HG03064 (cell line): ENCODE measurements around the gene RITA1.

ENCODE experiments used
- ATAC-seq: cut with Tn5 transposase; IDR thresholded peaks from one replicate; pipeline ENCODE4 v1.9.1; 2021; ENCODE audit warnings: low read depth; ENCODE audit not compliant: unreplicated experiment

The RITA1 gene

DNA sequence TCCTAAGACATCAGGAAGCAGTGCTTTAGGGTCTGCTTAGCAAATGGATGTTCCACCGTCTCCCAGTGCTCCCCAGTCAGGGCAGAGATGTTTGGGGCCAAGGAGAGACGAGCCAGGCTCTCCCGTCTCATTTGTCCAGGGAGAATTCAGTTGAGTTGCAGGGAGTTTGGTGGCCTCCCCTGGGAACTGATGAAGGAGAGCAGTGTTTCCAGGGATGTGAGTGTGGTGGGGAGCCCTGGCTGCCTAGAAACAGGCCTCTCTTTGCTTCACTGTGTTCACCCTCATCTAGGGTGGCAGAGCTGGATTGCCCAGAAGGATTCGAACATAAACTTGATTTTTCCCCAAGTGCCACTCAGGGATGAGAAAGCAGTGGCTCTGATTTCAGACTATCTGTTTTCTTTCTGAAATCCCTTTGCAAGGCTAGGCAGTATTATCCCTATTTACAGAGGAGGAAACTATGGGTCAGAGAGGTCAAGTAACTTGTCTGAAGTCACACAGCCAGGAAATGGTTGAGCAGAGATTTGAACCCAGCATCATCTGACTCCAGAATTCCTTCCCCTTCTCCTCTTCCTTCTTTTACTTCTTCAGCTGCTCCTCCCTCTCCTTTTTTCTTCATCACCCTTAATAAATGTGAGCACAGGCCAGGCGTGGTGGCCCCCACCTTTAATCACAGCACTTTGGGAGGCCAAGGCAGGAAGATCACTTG lies 42.3 kb downstream of the RITA1 start:
- ATAC-seq, result no peak

- no peak for ATAC-seq
Observed at GRCh38 chr12:113228394-113229028, 43.0 kb downstream of the RITA1 start.

- ATAC-seq, result no peak
Observed at GRCh38 chr12:113230315-113231234, 45.1 kb downstream of the RITA1 start.

- no peak for ATAC-seq
Observed at GRCh38 chr12:113231235-113232088, 45.9 kb downstream of the RITA1 start.

GRCh38 chr12:113232089-113232839 lies 46.7 kb downstream of the RITA1 start:
- ATAC-seq, result no peak

- ATAC-seq, result peak; percentile 51
Observed at GRCh38 chr12:113232840-113233585, 47.5 kb downstream of the RITA1 start.

DNA sequence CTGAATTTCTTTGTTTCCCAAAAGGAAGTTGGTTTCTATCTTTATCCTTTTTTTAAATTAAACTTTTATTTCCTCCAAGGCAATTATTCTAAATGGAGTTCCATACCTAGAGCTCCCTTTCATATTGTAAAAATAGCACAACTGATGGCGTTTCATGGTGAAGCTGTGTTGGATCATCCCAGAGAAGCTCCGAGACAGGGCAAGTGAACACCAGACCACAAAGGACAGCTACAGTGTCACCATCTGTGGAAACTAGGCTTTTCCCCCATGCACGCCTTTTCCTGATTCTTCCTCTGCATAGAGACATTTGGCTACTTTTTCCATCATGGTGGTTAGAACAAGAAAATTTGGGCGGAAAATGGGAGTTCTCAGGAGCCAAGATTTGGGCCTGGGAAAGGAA lies 48.4 kb downstream of the RITA1 start:
- no peak for ATAC-seq

DNA sequence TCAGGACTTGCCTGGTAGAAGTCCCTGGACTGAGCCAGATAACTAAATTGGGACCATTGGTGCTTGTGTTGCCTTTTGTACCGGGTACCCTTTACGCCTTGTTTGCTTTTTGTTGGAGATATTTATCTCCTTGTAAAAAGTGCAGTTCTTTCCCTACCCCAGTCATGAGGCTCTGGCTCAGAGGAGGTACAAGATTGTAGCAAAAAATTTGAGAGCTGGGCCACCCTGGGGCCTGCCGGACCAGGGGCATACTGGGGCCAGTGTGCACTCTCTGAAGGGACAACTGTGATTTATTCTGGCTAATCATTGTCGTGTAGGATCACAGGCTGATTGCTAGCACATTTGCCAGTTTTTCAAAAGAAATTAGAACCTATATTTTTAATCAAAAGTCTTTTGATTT lies 49.0 kb downstream of the RITA1 start:
- ATAC-seq, result no peak

GRCh38 chr12:113235976-113236375 lies 50.5 kb downstream of the RITA1 start:
- ATAC-seq, result no peak

DNA sequence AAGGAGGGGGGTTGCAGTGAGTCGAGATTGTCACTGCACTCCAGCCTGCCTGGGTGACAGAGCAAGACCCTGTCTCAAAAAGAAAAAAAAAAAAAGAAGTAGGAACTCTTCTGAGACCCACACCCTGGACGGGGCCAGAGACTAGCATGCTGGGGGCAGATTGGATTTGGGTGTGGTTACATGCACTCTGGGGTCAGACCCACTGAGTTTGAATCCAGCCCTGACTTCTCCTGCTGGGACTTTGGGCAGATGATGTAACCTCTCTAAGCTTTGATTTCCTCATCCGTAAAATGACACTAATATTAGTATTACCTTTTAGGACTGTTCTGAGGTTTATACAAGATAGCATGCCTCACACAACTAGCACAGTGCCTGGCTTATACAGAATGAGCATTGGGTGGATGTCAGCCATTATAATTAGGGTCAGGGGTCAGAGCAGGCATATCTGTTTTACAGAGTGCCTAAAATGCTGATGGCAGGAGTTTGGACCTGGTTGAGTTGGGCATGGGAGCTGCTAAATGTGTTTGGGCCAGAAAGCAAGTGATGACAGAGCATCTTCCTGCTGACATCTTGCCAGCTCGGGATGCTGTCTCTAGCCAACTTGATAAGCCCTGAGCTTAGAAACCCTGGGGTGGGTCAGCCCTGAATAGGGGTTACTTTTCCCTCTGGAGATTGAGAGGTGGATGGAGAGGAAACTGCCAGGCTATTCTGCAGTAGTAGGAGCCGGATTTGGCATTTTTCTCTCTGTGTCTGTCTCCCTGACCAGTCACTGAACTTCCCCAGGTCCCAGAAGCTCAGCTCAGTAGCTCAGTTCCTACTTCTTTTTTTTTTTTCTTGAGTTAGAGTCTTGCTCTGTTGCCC lies 51.2 kb downstream of the RITA1 start:
- no peak for ATAC-seq

DNA sequence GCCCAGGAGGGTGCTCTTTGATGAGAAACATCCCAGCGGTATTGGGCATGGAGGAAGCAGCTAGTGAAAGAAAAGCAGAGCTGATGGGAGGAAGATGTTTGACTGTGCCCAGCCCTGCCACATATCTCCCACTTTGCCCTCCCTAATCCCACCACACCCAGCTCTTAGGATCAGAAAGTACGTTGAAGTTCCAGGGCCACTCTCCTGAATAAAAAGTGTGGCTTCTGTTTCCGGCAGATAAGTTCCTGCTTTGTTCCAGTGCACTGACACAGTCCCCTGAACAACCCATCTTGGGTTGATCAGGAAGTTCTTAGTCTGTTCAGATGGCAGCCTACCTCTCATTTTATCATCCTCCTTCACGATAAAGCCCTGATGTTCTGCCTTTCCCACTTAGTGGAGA lies 52.2 kb downstream of the RITA1 start:
- no peak for ATAC-seq

DNA sequence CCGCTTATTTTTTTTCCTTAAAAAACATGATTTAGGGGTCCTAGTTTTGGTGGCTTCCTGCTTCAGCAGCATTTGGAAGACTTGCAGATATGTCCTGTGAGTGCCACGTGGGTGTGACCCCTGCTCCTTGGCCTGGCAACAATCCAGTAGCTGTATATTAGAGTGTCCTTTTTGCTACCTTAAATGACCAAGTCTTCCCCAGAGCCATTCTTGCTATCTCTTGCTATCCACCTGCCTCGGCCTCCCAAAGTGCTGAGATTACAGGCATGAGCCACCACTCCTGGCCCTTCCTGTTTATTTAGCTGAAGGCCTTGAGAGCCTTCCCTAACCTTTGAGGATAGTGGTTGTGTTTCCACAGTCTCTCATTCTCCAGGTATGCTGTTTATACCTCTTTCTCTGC lies 52.8 kb downstream of the RITA1 start:
- ATAC-seq, result no peak

DNA sequence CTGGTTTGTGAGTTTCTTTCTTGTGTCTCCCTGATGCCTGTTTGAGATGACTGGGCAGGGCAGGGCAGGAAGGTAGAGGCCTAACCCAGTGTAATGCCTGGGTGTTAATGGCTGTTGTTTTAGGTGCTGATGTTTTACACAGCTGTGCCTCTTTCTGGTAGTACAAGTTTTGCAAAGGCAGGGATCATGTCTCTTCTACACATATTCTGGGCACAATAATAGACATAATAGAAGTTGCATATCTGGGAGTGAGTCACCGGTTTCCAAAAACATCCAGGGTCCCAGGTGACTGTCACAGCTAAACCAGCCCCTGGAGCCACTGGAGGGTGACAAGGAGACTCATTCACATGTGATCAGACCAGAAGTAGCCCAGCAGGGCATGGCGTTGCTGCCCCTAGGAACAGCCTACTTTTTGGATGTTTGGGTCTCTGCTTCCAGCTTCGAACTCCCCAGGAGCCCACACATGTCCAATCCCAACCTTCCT lies 53.8 kb downstream of the RITA1 start:
- ATAC-seq, result no peak

DNA sequence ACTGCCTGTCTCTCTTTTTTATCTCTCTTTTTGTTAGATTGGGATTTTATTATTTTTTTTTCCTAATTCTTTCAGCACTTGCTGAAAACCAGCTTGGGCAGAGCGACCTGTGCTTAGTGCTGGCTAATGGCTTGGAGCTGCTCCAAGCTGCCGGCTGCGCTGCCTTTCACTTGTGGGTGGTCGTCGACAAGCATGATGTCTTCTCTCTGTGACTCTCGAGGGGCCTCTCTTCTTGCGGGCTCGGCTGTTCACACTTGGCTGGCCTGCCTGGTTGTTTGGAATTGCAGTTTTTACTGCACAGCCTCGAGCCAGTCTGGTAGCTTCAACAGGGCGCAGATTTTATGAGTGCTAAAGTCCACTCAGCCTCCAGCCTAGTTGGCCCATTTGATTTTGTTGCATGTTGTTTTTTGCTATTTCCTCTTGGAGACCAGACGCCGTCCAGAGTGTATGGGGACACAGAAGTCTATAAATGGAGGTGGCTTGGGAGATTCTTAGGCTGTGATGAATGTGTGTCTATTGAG lies 54.4 kb downstream of the RITA1 start:
- ATAC-seq, result no peak

GRCh38 chr12:113240395-113240794 lies 54.9 kb downstream of the RITA1 start:
- no peak for ATAC-seq

- no peak for ATAC-seq
Observed at GRCh38 chr12:113241191-113242025, 55.9 kb downstream of the RITA1 start.
